SK-N-SH (cell line): Measurements from ENCODE around the gene DSP. TPM values are rescaled to one million over a fixed set of nuclear protein-coding genes. Genes with fewer than 3 reads are reported as not detected.

Experiments
- CTCF ChIA-PET: fragments of 300-600, 350-600 bp; formaldehyde crosslinking; extraction: SDS; loops from one replicate; lab custom pipeline; 2021; lab: Yijun Ruan, JAX
- POLR2A ChIA-PET: fragments of 350-600 bp; sonication (Branson Sonifier 250); formaldehyde crosslinking; extraction: SDS; loops from one replicate; lab custom pipeline; 2020; ENCODE audit warnings: antibody characterized with exemption, inconsistent platforms; lab: Yijun Ruan, JAX
- DNase-seq: peaks from one replicate; pipeline ENCODE4 v3.0.0; 2012
- H2AFZ ChIP-seq: fragments of 200-600 bp; sonication (generic); 2 replicates; pipeline ENCODE4 v1.8.1; 2016; ENCODE audit warnings: antibody characterized with exemption, mild to moderate bottlenecking, low read depth
- H3F3A ChIP-seq: fragments of 200-600 bp; sonication (generic); replicated peaks from 2 replicates; pipeline ENCODE3; 2016; ENCODE audit warnings: antibody characterized with exemption, mild to moderate bottlenecking; ENCODE audit not compliant: insufficient read depth
- H3K27ac ChIP-seq, 2 experiments: fragments of 200-500 bp in 1 of 2; fragments of 200-600 bp in 1 of 2; sonication (Bioruptor generic) in 1 of 2; sonication (generic), shearing (Covaris generic) in 1 of 2; 2 replicates each; pipeline versions ENCODE4 v1.5.1 to v1.6.1; 2014 to 2016; ENCODE audit warnings: low read depth in 2 of 2, inconsistent platforms in 1 of 2, low read length in 1 of 2, mild to moderate bottlenecking in 1 of 2, mixed read lengths in 1 of 2
- H3K27me3 ChIP-seq: fragments of 200-600 bp; sonication (generic), shearing (Covaris generic); 2 replicates; pipeline ENCODE4 v1.6.1; 2016; ENCODE audit warnings: mixed run types; ENCODE audit not compliant: insufficient read depth
- H3K36me3 ChIP-seq, 2 experiments: fragments of 200-500 bp in 1 of 2; fragments of 200-600 bp in 1 of 2; sonication (Bioruptor generic) in 1 of 2; sonication (generic) in 1 of 2; replicated peaks in 1 of 2; 2 replicates each; pipeline versions ENCODE3 to v1.5.1; 2014 to 2016; ENCODE audit warnings: low read length in 1 of 2, mild to moderate bottlenecking in 1 of 2; ENCODE audit not compliant: insufficient read depth in 2 of 2, control insufficient read depth in 1 of 2
- H3K4me1 ChIP-seq, 2 experiments: fragments of 200-500 bp in 1 of 2; fragments of 200-600 bp in 1 of 2; sonication (Bioruptor generic) in 1 of 2; sonication (generic), shearing (Covaris generic) in 1 of 2; 2 replicates each; pipeline versions ENCODE4 v1.5.1 to v1.6.1; 2014 to 2016; ENCODE audit warnings: low read depth in 1 of 2, low read length in 1 of 2, mixed run types in 1 of 2; ENCODE audit not compliant: insufficient read depth in 2 of 2, control insufficient read depth in 1 of 2
- H3K4me2 ChIP-seq: fragments of 200-600 bp; sonication (generic), shearing (Covaris generic); 2 replicates; pipeline ENCODE4 v1.6.1; 2017; ENCODE audit warnings: mixed run types
- H3K4me3 ChIP-seq, 2 experiments: fragments of 200-500 bp in 1 of 2; fragments of 200-600 bp in 1 of 2; sonication (Bioruptor generic) in 1 of 2; sonication (generic), shearing (Covaris generic) in 1 of 2; 2 replicates each; pipeline versions ENCODE4 v1.5.1 to v1.8.1; 2014 to 2016; ENCODE audit warnings: low read depth in 2 of 2, inconsistent platforms in 1 of 2, low read length in 1 of 2, mild to moderate bottlenecking in 1 of 2, mixed read lengths in 1 of 2, moderate library complexity in 1 of 2
- H3K79me2 ChIP-seq: fragments of 200-600 bp; sonication (generic); 2 replicates; pipeline ENCODE4 v1.8.1; 2017; ENCODE audit warnings: mild to moderate bottlenecking; ENCODE audit not compliant: insufficient read depth
- H3K9ac ChIP-seq: fragments of 200-600 bp; sonication (generic); 2 replicates; pipeline ENCODE4 v1.6.1; 2017; ENCODE audit warnings: mixed run types
- H3K9me2 ChIP-seq: fragments of 200-600 bp; sonication (generic); 2 replicates; pipeline ENCODE4 v1.6.1; 2017; ENCODE audit warnings: mixed run types
- H3K9me3 ChIP-seq: fragments of 200-600 bp; sonication (generic); 2 replicates; pipeline ENCODE4 v1.6.1; 2017; ENCODE audit warnings: mixed run types, mild to moderate bottlenecking, moderate library complexity
- H4K20me1 ChIP-seq: fragments of 200-600 bp; sonication (generic); 2 replicates; pipeline ENCODE4 v1.6.1; 2017; ENCODE audit warnings: mild to moderate bottlenecking, mixed run types; ENCODE audit not compliant: insufficient read depth
- CHD2 ChIP-seq: fragments of 150-350 bp; IDR thresholded peaks from 2 replicates; pipeline ENCODE4 v1.6.1; 2018; ENCODE audit warnings: low read length; ENCODE audit not compliant: partially characterized antibody
- EP300 ChIP-seq, 2 experiments: IDR thresholded peaks; 2 replicates each; pipeline versions ENCODE4 v1.4.0 to v1.6.1; 2012; ENCODE audit warnings: borderline replicate concordance in 1 of 2, low read depth in 1 of 2, low read length in 1 of 2
- EZH2phosphoT487 ChIP-seq: fragments of 200-600 bp; sonication (generic); IDR thresholded peaks from 2 replicates; pipeline ENCODE4 v1.6.1; 2017; ENCODE audit warnings: low read depth, mixed run types, mild to moderate bottlenecking, antibody characterized with exemption, moderate library complexity, borderline replicate concordance
- FOSL2 ChIP-seq: IDR thresholded peaks from 2 replicates; pipeline ENCODE4 v1.4.0; 2012; ENCODE audit warnings: low read depth, mild to moderate bottlenecking, moderate library complexity, borderline replicate concordance
- GATA2 ChIP-seq: sonication (generic); formaldehyde crosslinking; IDR thresholded peaks from 2 replicates; pipeline ENCODE4 v1.5.0; 2020; ENCODE audit warnings: mild to moderate bottlenecking, missing genetic modification reagents
- JUND ChIP-seq: IDR thresholded peaks from 2 replicates; pipeline ENCODE4 v1.4.0; 2012
- MEF2A ChIP-seq: IDR thresholded peaks from 2 replicates; pipeline ENCODE4 v1.4.0; 2012; ENCODE audit warnings: low read depth, borderline replicate concordance
- MXI1 ChIP-seq: IDR thresholded peaks from 2 replicates; pipeline ENCODE4 v1.6.1; 2012; ENCODE audit warnings: mild to moderate bottlenecking, low read depth, low read length, improper control_type of control experiment
- SMC3 ChIP-seq: IDR thresholded peaks from 2 replicates; pipeline ENCODE4 v1.6.1; 2012; ENCODE audit warnings: low read depth, low read length, improper control_type of control experiment
- TEAD4 ChIP-seq: IDR thresholded peaks from 2 replicates; pipeline ENCODE4 v1.4.0; 2012; ENCODE audit warnings: mild to moderate bottlenecking, borderline replicate concordance; ENCODE audit not compliant: insufficient read depth
- WGBS: methylation state at CpG from one replicate; pipeline ENCODE4 v1.1.6; 2017; ENCODE audit warnings: low lambda C conversion rate; 5-methylcytosine and 5-hydroxymethylcytosine counted together
- polyA plus RNA-seq, 3 experiments: library from polyadenylated mRNA; depleted of rRNA; stranded (reverse); fragments of >200 nt; gene quantifications; 2 replicates each; pipeline ENCODE4 v1.2.3, GENCODE V29; 2012
- TF ChIP-seq, protein P1 (sequence below): IDR thresholded peaks from 2 replicates; pipeline ENCODE4 v1.4.0; 2012; ENCODE audit warnings: low read depth, borderline replicate concordance
- TF ChIP-seq, protein P2 (sequence below): IDR thresholded peaks from 2 replicates; pipeline ENCODE4 v1.6.1; 2012; ENCODE audit warnings: mild to moderate bottlenecking, low read depth, low read length, moderate library complexity
- TF ChIP-seq, protein P3 (sequence below): IDR thresholded peaks from 2 replicates; pipeline ENCODE4 v1.4.0; 2012; ENCODE audit warnings: low read depth

DSP gene, protein sequence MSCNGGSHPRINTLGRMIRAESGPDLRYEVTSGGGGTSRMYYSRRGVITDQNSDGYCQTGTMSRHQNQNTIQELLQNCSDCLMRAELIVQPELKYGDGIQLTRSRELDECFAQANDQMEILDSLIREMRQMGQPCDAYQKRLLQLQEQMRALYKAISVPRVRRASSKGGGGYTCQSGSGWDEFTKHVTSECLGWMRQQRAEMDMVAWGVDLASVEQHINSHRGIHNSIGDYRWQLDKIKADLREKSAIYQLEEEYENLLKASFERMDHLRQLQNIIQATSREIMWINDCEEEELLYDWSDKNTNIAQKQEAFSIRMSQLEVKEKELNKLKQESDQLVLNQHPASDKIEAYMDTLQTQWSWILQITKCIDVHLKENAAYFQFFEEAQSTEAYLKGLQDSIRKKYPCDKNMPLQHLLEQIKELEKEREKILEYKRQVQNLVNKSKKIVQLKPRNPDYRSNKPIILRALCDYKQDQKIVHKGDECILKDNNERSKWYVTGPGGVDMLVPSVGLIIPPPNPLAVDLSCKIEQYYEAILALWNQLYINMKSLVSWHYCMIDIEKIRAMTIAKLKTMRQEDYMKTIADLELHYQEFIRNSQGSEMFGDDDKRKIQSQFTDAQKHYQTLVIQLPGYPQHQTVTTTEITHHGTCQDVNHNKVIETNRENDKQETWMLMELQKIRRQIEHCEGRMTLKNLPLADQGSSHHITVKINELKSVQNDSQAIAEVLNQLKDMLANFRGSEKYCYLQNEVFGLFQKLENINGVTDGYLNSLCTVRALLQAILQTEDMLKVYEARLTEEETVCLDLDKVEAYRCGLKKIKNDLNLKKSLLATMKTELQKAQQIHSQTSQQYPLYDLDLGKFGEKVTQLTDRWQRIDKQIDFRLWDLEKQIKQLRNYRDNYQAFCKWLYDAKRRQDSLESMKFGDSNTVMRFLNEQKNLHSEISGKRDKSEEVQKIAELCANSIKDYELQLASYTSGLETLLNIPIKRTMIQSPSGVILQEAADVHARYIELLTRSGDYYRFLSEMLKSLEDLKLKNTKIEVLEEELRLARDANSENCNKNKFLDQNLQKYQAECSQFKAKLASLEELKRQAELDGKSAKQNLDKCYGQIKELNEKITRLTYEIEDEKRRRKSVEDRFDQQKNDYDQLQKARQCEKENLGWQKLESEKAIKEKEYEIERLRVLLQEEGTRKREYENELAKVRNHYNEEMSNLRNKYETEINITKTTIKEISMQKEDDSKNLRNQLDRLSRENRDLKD (N-terminal part only)
- 0.02 TPM in 1 of 2 replicates, not detected in the other for polyA plus RNA-seq (2012; rRNA removed)
- polyA plus RNA-seq (2012; cell fraction: cytosol; rRNA removed), result 0.01 TPM in 1 of 2 replicates, not detected in the other
- 0.01 TPM in 1 of 2 replicates, not detected in the other for polyA plus RNA-seq (2012; cell fraction: nucleus; rRNA removed)

DNA sequence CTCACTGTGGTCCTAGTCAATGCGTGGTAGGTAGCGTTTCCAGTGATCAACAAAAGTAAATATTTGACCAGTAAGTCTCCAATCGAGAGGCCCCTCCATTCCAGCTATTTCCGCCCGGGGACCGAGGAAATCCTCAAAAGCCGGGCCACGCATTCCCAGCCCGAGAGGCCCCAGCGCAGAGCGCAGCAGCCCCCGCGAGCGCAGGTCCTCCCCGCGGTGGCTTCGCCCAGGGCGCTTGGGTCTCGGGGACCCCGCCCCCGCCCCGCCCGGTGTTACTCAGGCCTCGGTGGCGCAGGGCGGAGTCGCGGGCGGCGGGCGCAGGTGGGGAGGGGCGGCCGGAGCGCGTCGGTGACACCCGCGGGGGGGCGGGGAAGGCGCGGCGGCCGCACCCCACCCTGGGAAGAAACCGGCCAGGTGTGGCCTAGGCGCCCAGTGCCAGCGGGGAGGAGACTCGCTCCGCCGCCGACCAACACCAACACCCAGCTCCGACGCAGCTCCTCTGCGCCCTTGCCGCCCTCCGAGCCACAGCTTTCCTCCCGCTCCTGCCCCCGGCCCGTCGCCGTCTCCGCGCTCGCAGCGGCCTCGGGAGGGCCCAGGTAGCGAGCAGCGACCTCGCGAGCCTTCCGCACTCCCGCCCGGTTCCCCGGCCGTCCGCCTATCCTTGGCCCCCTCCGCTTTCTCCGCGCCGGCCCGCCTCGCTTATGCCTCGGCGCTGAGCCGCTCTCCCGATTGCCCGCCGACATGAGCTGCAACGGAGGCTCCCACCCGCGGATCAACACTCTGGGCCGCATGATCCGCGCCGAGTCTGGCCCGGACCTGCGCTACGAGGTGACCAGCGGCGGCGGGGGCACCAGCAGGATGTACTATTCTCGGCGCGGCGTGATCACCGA lies at the start of gene DSP:
Gene DSP (plus strand): TSS at position 497 of the 890 bp plus-strand sequence. CDS start 245 bp downstream, at position 742.
- Histone ChIP-seq H3F3A (no peaks in the 10 kb centered on the region), H3K4me2 (peak within 1 kb of the TSS; percentile 79), H3K9me3 (no peaks in the 10 kb centered on the region), H2AFZ (peak within 1 kb of the TSS; percentile 76; the same call in 1 of the 2 replicates), H3K27me3 (peaks cover 85% of the 10 kb centered on the region), H3K79me2 (no peaks in the 10 kb centered on the region), H3K9ac (no peak within 1 kb of the TSS), H4K20me1 (no peaks in the 10 kb centered on the region), H3K9me2 (no peaks in the 10 kb centered on the region), H3K36me3 (no peaks in the 10 kb centered on the region), H3K4me3 (peak within 1 kb of the TSS; percentile 28 to 50; a peak in 3 of 4 replicates), H3K4me1 (no peaks in the 10 kb centered on the region; a peak in 1 of 4 replicates), H3K27ac (no peak within 1 kb of the TSS)
- ChIA-PET CTCF (interaction anchor here (0.6 kb wide), 1 partner anchor 76 kb away, joined by 3 read pairs; no protein-coding TSS in a partner anchor), POLR2A (no interaction called here)
- DNase-seq, result peak; percentile 36
- 5% methylated on average over 38 of the region's 105 CpGs for WGBS
- TF ChIP-seq EZH2phosphoT487, result peak; percentile 55; the same call in 1 of the 2 replicates
- no peak for TF ChIP-seq JUND
- TF ChIP-seq MXI1, result no peak
- no peak for TF ChIP-seq TEAD4
- no peak for TF ChIP-seq CHD2

DNA sequence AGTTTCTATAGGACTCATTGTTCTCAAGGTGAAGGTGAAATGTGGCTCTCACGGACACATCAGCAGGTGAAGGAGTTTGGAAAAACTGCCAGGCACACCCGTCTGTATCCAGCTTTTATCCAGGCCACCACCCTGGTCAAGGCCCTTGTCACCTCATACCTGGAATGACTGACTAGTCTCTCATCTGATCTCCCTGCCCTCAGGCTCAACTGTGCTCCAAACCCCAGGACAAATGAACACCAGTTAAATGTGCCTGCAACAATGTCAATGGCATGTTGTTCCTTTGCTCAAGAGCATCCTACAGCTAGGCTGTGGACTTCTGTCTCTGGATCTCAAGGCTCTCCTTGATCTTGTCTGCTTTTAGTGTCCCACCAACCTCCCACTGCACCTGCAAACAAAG lies 47.6 kb upstream of the DSP start:
- no peaks in the 10 kb centered on the region for H3K4me1 ChIP-seq
- H3K9me2 ChIP-seq, result no peaks in the 10 kb centered on the region
- no peak overlapping the region for H3K27ac ChIP-seq
- H3K27me3 ChIP-seq, result peaks cover 14% of the 10 kb centered on the region; the same call in 1 of the 2 replicates
- no peak overlapping the region for H2AFZ ChIP-seq
- no peaks in the 10 kb centered on the region for H3K36me3 ChIP-seq
- 60% methylated on average over 1 of the region's 2 CpGs for WGBS
- POLR2A ChIA-PET, result no interaction called here
- no peak overlapping the region for H3K4me2 ChIP-seq
- no peaks in the 10 kb centered on the region for H4K20me1 ChIP-seq
- H3K9ac ChIP-seq, result no peak overlapping the region
- no peaks in the 10 kb centered on the region for H3F3A ChIP-seq
- H3K9me3 ChIP-seq, result no peaks in the 10 kb centered on the region
- CTCF ChIA-PET, result no interaction called here
- no peaks in the 10 kb centered on the region for H3K79me2 ChIP-seq
- no peak overlapping the region for H3K4me3 ChIP-seq
- no peak for DNase-seq
- TF ChIP-seq, protein P1, sequence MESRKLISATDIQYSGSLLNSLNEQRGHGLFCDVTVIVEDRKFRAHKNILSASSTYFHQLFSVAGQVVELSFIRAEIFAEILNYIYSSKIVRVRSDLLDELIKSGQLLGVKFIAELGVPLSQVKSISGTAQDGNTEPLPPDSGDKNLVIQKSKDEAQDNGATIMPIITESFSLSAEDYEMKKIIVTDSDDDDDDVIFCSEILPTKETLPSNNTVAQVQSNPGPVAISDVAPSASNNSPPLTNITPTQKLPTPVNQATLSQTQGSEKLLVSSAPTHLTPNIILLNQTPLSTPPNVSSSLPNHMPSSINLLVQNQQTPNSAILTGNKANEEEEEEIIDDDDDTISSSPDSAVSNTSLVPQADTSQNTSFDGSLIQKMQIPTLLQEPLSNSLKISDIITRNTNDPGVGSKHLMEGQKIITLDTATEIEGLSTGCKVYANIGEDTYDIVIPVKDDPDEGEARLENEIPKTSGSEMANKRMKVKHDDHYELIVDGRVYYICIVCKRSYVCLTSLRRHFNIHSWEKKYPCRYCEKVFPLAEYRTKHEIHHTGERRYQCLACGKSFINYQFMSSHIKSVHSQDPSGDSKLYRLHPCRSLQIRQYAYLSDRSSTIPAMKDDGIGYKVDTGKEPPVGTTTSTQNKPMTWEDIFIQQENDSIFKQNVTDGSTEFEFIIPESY, result no peak
- TF ChIP-seq, protein P2, sequence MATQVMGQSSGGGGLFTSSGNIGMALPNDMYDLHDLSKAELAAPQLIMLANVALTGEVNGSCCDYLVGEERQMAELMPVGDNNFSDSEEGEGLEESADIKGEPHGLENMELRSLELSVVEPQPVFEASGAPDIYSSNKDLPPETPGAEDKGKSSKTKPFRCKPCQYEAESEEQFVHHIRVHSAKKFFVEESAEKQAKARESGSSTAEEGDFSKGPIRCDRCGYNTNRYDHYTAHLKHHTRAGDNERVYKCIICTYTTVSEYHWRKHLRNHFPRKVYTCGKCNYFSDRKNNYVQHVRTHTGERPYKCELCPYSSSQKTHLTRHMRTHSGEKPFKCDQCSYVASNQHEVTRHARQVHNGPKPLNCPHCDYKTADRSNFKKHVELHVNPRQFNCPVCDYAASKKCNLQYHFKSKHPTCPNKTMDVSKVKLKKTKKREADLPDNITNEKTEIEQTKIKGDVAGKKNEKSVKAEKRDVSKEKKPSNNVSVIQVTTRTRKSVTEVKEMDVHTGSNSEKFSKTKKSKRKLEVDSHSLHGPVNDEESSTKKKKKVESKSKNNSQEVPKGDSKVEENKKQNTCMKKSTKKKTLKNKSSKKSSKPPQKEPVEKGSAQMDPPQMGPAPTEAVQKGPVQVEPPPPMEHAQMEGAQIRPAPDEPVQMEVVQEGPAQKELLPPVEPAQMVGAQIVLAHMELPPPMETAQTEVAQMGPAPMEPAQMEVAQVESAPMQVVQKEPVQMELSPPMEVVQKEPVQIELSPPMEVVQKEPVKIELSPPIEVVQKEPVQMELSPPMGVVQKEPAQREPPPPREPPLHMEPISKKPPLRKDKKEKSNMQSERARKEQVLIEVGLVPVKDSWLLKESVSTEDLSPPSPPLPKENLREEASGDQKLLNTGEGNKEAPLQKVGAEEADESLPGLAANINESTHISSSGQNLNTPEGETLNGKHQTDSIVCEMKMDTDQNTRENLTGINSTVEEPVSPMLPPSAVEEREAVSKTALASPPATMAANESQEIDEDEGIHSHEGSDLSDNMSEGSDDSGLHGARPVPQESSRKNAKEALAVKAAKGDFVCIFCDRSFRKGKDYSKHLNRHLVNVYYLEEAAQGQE, result no peak
- no peak for TF ChIP-seq TEAD4
- no peak for TF ChIP-seq EZH2phosphoT487
- TF ChIP-seq EP300 (IDR thresholded peaks at IDR 0.05; ENCODE audit: borderline replicate concordance in 1 of 2, low read depth in 1 of 2, low read length in 1 of 2), result no peak
- TF ChIP-seq SMC3, result no peak
- no peak for TF ChIP-seq FOSL2
- TF ChIP-seq MEF2A, result no peak
- TF ChIP-seq, protein P3, sequence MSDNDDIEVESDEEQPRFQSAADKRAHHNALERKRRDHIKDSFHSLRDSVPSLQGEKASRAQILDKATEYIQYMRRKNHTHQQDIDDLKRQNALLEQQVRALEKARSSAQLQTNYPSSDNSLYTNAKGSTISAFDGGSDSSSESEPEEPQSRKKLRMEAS, result no peak
- TF ChIP-seq GATA2, result no peak
